Uterus (tissue), 2 donors: ENCODE measurements around the gene GRIK3.

ENCODE experiments used
- POLR2A ChIP-seq, 2 donors: fragments of 450-650 bp; IDR thresholded peaks; one replicate each; pipeline ENCODE4 v1.6.1; 2016; ENCODE audit warnings: antibody characterized with exemption in 2 of 2, mild to moderate bottlenecking in 1 of 2, moderate library complexity in 1 of 2
- TF ChIP-seq, protein P1 (sequence below), 4 experiments: fragments of 200-600 bp in 2 of 4; fragments of 450-650 bp in 2 of 4; sonication (generic) in 2 of 4; IDR thresholded peaks; one replicate each; pipeline ENCODE4 v1.5.1; 2016 to 2019; ENCODE audit warnings: antibody characterized with exemption in 4 of 4, mild to moderate bottlenecking in 2 of 4, moderate library complexity in 1 of 4

DNA sequence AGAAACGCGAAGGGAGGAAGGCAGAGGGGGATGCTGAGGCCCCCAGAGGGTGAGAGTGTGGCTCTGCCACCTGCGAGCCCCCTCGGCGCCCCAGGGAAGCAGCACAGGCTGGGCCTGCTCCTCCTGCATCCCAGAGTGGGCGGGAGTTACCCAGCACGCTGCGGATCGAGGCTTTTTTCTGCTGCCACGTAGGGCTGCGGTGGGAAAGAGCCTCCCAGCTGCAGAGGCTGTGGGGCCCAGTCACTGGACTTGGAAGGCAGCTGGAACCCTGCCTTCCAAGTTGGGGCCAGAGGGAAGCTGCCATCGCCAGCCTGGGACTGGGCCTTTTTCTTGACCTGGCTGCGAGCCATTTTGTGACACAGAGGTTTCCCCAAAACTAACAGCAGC, 2.3 kb upstream of the GRIK3 start:
- TF ChIP-seq POLR2A (IDR thresholded peaks at IDR 0.05): no peak
- TF ChIP-seq, protein P1, sequence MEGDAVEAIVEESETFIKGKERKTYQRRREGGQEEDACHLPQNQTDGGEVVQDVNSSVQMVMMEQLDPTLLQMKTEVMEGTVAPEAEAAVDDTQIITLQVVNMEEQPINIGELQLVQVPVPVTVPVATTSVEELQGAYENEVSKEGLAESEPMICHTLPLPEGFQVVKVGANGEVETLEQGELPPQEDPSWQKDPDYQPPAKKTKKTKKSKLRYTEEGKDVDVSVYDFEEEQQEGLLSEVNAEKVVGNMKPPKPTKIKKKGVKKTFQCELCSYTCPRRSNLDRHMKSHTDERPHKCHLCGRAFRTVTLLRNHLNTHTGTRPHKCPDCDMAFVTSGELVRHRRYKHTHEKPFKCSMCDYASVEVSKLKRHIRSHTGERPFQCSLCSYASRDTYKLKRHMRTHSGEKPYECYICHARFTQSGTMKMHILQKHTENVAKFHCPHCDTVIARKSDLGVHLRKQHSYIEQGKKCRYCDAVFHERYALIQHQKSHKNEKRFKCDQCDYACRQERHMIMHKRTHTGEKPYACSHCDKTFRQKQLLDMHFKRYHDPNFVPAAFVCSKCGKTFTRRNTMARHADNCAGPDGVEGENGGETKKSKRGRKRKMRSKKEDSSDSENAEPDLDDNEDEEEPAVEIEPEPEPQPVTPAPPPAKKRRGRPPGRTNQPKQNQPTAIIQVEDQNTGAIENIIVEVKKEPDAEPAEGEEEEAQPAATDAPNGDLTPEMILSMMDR (IDR thresholded peaks at IDR 0.05): no peak
